Esophagus muscularis mucosa (tissue), 4 donors: ENCODE data around the gene ARHGEF6.

Experiments
- EP300 ChIP-seq: sonication (generic); formaldehyde crosslinking; IDR thresholded peaks from one replicate; pipeline ENCODE4 v1.6.1; 2017; ENCODE audit warnings: antibody characterized with exemption
- POLR2A ChIP-seq: fragments of 450-650 bp; IDR thresholded peaks from one replicate; pipeline ENCODE4 v1.6.1; 2017; ENCODE audit warnings: antibody characterized with exemption, moderate library complexity, mild to moderate bottlenecking, low read depth
- POLR2AphosphoS5 ChIP-seq, 2 donors: sonication (generic); formaldehyde crosslinking; IDR thresholded peaks; one replicate each; pipeline ENCODE4 v1.6.1; 2017; ENCODE audit warnings: antibody characterized with exemption in 2 of 2
- TF ChIP-seq, protein P1 (sequence below), 3 experiments: fragments of 200-600 bp in 2 of 3; fragments of 450-650 bp in 1 of 3; sonication (generic) in 2 of 3; IDR thresholded peaks; one replicate each; pipeline ENCODE4 v1.5.1; 2017 to 2019; ENCODE audit warnings: antibody characterized with exemption in 3 of 3, mild to moderate bottlenecking in 2 of 3, moderate library complexity in 1 of 3

DNA sequence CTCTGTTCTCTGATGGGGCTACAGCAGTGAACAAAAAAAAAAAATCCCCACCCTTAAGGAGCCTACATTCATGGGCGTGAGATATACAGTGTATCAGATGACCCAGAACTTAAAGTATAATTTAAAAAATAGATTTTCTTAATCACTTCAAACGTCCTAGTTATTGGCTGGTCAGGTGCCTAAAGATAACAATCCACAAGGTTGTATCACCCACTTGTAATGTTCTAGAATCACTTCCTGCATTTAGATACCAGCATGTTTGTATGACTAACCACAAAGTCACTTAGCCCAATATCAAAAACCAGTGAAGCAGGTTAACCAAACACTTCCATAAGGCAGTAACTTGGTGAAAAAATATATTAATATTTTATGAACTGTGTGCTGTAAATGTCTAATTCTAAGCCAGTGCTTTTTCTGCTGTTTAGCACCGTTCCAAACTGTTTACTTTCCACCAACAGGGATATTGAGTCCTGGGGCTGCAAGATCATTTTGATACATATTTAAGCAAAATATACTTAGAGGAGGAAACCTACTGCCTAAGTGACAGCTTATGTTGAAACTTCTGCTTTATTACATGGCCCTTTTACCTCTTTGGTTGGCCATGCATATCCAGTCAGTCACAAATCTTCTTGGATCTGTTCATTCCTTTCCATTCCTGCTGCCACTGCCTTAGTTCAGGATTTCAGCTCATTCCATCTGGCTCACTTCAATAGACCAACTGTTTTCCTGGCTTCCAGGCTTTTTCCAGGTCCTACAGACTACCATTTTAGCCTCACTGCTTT is 89.5 kb downstream of the ARHGEF6 start:
- no peak for TF ChIP-seq EP300
- TF ChIP-seq POLR2AphosphoS5 (IDR thresholded peaks at IDR 0.05) = no peak
- TF ChIP-seq, protein P1, sequence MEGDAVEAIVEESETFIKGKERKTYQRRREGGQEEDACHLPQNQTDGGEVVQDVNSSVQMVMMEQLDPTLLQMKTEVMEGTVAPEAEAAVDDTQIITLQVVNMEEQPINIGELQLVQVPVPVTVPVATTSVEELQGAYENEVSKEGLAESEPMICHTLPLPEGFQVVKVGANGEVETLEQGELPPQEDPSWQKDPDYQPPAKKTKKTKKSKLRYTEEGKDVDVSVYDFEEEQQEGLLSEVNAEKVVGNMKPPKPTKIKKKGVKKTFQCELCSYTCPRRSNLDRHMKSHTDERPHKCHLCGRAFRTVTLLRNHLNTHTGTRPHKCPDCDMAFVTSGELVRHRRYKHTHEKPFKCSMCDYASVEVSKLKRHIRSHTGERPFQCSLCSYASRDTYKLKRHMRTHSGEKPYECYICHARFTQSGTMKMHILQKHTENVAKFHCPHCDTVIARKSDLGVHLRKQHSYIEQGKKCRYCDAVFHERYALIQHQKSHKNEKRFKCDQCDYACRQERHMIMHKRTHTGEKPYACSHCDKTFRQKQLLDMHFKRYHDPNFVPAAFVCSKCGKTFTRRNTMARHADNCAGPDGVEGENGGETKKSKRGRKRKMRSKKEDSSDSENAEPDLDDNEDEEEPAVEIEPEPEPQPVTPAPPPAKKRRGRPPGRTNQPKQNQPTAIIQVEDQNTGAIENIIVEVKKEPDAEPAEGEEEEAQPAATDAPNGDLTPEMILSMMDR (IDR thresholded peaks at IDR 0.05) = no peak
- TF ChIP-seq POLR2A = no peak
